Cardiac fibroblast (primary cell): ENCODE data around the gene TSPAN14.

Experiments used
- DNase-seq, 2 donors: peaks; one replicate each; pipeline versions ENCODE4 v3.0.0 to v3.0.0-alpha.2; 2010; ENCODE audit warnings: low read depth in 2 of 2
- H3K4me3 ChIP-seq, 2 donors: replicated peaks in 1 of 2; 1 replicate in 1 of 2; 2 replicates in 1 of 2; pipeline ENCODE4 v1.5.1; 2011; ENCODE audit warnings: low read depth in 2 of 2, low read length in 2 of 2, mild to moderate bottlenecking in 2 of 2, moderate library complexity in 1 of 2
- TF ChIP-seq, protein P1 (sequence below): IDR thresholded peaks from one replicate; pipeline ENCODE4 v1.5.1; 2011; ENCODE audit warnings: low read depth, mild to moderate bottlenecking, low read length, inconsistent platforms

Gene TSPAN14

GRCh38 chr10:80453056-80453841 is 861 bp upstream of the TSPAN14 start:
- no peak for DNase-seq
- TF ChIP-seq, protein P1, sequence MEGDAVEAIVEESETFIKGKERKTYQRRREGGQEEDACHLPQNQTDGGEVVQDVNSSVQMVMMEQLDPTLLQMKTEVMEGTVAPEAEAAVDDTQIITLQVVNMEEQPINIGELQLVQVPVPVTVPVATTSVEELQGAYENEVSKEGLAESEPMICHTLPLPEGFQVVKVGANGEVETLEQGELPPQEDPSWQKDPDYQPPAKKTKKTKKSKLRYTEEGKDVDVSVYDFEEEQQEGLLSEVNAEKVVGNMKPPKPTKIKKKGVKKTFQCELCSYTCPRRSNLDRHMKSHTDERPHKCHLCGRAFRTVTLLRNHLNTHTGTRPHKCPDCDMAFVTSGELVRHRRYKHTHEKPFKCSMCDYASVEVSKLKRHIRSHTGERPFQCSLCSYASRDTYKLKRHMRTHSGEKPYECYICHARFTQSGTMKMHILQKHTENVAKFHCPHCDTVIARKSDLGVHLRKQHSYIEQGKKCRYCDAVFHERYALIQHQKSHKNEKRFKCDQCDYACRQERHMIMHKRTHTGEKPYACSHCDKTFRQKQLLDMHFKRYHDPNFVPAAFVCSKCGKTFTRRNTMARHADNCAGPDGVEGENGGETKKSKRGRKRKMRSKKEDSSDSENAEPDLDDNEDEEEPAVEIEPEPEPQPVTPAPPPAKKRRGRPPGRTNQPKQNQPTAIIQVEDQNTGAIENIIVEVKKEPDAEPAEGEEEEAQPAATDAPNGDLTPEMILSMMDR: no peak

DNA sequence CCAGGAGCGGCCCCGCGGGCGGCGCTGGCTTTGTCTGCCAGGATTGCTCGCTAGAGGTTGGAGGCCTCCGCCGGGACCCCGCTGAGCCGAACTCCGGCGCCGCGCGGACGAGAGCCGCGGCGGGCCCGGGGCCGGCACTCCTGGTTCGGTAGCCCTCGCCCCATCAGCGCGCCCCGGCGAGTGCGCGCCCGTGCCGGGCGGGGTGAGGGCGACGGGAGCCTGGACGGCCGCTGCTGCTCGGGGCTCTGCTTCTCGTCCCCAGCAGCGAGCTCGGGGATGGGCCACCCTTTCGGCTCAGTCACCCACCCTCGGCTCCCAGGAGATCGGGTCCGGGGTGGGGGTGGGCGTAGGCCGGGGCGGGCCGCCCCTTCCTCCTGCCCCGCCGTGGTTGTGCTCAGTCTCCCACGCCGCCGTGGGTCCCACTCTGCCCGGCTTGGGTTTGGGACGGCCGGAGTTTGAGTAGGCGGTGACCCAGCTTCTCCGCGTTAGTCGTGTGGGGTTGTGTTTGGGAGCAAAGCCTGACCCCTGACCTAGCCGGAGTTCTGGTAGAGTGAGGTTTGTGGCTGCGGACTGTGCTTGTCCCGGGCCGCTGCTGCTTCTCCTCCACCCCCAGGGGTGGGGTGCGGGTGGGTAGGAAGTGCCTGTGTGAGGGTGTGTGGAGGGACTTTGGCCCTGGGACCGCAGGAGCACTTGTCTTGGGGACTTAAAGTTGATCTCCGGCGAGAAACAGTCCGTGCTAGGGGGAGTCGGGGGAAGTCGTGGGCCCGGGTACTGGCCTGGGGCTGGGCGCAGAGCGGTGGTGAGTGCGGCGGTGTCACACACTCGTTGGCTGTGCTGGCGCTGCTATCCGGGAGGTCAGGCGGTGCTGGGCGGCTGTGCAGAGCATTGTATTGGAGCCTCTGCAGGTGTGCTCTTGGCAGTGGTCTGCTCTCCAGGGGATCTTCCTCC is 677 bp downstream of the TSPAN14 start:
- peak overlapping the region; percentile 76 to 82 for H3K4me3 ChIP-seq
- DNase-seq: peak in 1 of 2 donors; percentile 38
- TF ChIP-seq, protein P1: no peak

More at GRCh38 chr10:80453056-80453841, 861 bp upstream of the TSPAN14 start:
- H3K4me3 ChIP-seq: peak overlapping the region; percentile 37 to 51

DNA sequence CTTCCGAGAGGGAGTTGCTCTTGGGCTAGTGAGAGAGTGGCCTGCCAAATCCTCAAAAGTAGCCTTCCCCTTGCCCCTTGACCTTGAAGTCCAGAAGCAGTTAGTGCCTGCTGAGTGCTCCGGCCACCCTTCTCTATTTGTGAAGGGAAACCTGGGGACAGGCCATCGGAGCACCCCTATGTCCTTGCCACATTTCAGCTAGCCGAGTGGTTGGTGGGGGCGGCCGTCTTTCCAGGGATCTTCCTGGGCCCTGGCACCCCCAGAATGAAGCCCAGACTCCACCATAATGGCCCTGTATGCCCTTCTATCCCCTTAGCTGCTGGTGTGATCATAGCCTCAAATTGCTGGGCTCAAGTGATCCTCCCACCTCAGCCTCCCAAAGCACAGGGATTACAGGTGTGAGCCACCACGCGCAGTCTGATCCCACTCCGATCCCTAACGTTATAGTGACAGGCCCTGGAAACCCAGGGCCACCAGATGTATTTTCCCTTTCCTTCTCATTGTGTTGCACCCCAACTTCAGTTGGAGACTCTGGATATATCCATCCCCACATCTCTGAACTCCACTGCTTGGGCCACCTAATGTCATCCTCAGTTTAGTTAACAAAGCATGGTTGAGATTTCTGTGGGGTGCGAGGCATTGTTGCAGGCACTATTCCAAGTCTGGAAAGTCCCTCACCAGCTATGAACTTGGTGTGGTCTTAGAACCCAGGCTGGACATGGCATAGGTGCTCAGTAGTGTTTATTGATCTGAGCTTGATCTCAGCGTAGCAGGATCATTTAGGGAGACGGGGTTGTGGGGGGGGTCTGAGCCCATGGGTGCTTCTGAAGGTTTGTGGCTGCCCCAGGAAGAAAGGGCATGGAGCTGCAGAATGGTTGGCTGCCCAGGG is 1.6 kb downstream of the TSPAN14 start:
- DNase-seq: no peak
- TF ChIP-seq, protein P1: no peak
- peak overlapping the region; percentile 76 to 82 for H3K4me3 ChIP-seq

- no peak for DNase-seq
- TF ChIP-seq, protein P1: no peak
- no peak overlapping the region for H3K4me3 ChIP-seq
Observed at GRCh38 chr10:80457554-80458262, 3.6 kb downstream of the TSPAN14 start.

GRCh38 chr10:80458263-80458625 is 4.1 kb downstream of the TSPAN14 start:
- TF ChIP-seq, protein P1: no peak
- no peak overlapping the region for H3K4me3 ChIP-seq
- DNase-seq: no peak
